ENCODE data around the gene AP5Z1.
A peak's percentile ranks its signal among the peaks of the same experiment; 100 is the strongest.

AP5Z1 gene

GRCh38 chr7:4822677-4823076 is 47.3 kb downstream of the AP5Z1 start:
- H3K4me3 ChIP-seq (ENCODE audit: low read depth, low read length) = no peak overlapping the region
- TF ChIP-seq, protein P1, sequence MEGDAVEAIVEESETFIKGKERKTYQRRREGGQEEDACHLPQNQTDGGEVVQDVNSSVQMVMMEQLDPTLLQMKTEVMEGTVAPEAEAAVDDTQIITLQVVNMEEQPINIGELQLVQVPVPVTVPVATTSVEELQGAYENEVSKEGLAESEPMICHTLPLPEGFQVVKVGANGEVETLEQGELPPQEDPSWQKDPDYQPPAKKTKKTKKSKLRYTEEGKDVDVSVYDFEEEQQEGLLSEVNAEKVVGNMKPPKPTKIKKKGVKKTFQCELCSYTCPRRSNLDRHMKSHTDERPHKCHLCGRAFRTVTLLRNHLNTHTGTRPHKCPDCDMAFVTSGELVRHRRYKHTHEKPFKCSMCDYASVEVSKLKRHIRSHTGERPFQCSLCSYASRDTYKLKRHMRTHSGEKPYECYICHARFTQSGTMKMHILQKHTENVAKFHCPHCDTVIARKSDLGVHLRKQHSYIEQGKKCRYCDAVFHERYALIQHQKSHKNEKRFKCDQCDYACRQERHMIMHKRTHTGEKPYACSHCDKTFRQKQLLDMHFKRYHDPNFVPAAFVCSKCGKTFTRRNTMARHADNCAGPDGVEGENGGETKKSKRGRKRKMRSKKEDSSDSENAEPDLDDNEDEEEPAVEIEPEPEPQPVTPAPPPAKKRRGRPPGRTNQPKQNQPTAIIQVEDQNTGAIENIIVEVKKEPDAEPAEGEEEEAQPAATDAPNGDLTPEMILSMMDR (IDR thresholded peaks at IDR 0.05; ENCODE audit: borderline replicate concordance, insufficient read depth, low read depth, low read length) = no peak

DNA sequence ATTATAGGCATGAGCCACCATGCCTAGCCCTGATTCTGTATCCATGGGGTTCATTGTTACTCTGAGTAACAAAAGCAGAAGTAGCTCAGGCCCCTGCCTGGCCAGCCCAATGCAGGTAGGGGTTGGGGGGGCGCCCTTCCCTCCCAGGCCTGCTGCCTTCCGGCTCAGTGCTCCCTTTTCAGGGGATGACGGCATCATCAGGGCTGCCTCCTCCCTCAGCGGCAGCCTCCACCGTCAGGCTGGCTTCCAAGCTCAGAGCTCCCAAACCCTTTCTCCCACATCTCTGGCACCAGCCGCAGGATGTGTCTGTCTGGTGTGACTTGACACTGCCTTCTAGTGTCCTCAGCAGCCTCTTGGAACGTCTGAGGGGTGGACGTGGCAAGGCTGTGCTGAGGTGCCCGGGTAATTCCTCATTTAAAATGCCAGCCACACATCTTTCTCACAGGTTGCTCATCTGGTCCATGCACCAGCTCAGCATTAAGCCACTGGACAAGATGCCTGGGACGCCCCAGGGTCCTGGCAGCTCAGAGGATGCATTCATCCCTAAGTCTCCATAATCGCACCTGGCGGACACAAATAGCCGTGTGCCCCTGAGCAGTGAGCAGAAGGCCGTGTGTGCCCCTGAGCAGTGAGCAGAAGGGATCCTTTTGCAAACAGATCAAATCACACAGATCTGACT is 48.2 kb downstream of the AP5Z1 start:
- TF ChIP-seq, protein P1 (IDR thresholded peaks at IDR 0.05; ENCODE audit: borderline replicate concordance, insufficient read depth, low read depth, low read length) = no peak

GRCh38 chr7:4824120-4824775 is 48.8 kb downstream of the AP5Z1 start:
- H3K4me3 ChIP-seq (ENCODE audit: low read depth, low read length) = no peak overlapping the region
- TF ChIP-seq, protein P1 (IDR thresholded peaks at IDR 0.05; ENCODE audit: borderline replicate concordance, insufficient read depth, low read depth, low read length) = no peak

More for the DNA sequence above, 48.2 kb downstream of the AP5Z1 start:
- no peak overlapping the region for H3K4me3 ChIP-seq (ENCODE audit: low read depth, low read length)

DNA sequence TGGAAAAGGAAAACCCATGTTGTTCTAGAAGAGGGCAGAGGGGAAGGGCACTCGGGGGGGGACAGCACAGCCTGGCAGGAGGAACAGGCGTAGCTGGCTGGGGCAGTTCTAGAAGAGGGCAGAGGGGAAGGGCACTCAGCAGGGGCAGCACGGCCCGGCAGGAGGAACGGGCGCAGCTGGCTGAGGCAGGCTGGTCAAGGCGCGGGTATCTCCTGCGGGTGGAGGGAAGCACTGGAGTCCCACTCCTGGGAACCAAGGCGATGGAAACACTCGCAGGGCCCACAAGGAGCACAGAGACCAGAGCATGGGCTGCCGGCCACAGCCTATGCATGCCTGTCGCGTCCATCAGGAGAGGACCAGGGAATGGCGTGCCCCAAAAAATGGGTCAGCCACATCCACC is 49.7 kb downstream of the AP5Z1 start:
- H3K4me3 ChIP-seq (ENCODE audit: low read depth, low read length) = no peak overlapping the region
- TF ChIP-seq, protein P1 (IDR thresholded peaks at IDR 0.05; ENCODE audit: borderline replicate concordance, insufficient read depth, low read depth, low read length) = no peak

DNA sequence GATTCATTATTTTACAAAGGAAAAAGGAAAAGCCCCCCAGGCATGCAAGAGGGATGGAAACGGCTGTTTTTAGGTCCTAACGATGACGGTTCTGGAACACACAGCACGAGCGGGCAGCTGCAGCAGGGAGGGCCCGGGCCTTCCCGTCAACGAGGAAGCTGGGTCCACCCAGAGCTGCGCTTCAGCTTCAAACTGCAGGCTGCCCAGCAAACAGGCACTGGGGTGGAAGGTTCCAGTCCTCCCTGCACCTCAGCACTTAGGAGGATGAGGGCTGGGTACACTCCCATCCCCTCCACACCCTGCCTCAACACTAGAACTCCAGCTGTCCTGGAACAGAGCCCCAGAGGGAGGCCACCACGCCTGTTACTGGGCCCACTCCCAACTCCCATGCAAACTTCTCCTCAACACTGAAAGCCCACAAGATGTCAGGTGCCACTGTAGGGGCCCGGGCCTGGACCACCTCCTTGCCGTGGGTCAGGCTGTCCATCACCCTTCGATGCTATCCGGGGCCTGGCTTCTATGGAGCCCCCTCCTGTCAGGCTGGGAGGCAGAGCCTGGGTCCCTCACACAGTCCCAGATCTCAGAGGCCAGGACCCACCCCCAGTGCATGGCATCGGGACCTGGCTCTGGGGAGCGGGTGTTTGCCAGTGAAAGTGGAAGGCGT is 53.4 kb downstream of the AP5Z1 start:
- TF ChIP-seq, protein P1 (IDR thresholded peaks at IDR 0.05; ENCODE audit: borderline replicate concordance, insufficient read depth, low read depth, low read length) = no peak
- no peak overlapping the region for H3K4me3 ChIP-seq (ENCODE audit: low read depth, low read length)

- TF ChIP-seq, protein P1 (IDR thresholded peaks at IDR 0.05; ENCODE audit: borderline replicate concordance, insufficient read depth, low read depth, low read length) = peak; percentile 86
- no peak overlapping the region for H3K4me3 ChIP-seq (ENCODE audit: low read depth, low read length)
Observed at GRCh38 chr7:4830176-4830575, 54.8 kb downstream of the AP5Z1 start.

Measured in GM12875 (cell line).